Stimulated activated CD8-positive, alpha-beta memory T cell treated with anti-CD3 and anti-CD28 coated beads, Interleukin-12 subunit alpha, Interleukin-12 subunit beta, amount 100 ng/mL, for 4 hours (primary cell): ENCODE results near the gene PLBD1.

ENCODE experiments used
- DNase-seq: peaks from one replicate; pipeline ENCODE4 v3.0.0-alpha.2; 2020; ENCODE audit warnings: low read depth

The PLBD1 gene

DNA sequence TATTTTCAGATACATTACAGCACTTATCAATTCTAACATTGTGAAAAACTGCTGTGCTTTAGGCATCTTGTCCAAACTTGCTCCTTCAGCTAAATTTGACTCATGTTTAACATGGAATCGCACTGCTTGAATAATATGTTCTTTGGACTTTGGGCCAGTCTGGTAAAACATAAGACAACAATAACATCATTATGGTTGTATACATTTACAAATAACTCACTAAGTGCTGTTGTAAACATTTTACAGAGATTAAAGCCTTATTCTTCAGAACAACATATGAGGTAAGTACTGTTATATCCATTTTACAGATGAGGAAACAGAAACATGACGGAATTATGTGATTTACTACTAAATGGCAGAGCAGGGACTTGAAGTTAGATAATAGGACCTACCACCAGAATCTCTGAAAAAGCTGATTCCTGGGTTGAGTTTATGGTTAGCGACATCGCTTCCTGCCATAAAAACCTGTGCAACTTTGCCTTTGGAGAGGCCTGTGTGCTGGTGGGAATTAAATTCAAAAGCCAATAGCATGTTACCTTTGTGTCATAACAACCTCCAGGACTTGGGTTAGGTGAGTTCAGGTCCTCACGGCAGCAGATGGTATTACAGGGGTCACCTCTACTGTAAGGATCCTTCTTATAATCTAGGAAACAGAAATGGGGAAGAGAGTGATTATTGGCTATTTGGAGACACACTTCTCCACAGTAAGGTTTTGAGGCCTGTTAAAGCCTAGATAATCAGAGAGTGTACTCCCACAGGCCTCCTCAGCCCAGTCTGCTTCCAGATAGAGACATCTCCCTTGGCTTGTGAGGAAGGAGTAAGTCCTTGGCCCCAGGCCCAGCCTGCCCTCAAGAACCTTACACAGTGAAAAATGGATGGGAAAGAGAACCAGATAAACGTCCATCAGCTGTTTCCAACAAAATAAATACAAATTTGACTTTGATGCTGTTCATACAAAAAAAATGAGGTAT lies 61.8 kb downstream of the PLBD1 start:
- DNase-seq = no peak

DNA sequence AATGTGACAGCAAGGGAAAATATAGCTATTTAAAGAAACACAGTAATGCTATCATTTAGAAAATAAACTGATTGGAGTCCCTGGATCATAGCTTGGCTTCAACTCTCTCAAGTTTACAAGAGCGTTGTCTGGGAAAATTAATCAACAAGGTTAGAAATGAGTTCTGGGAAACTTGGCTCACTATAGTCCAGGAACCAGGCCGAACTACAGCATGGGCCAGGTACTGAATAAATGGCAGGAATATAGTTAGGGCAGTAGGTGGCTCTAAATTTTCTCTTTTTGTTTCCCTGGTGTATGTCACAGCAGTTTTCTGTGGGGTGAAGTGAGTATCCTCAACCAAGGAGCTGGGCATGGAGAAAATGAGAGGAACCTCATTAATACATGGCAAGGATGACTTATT lies 72.4 kb downstream of the PLBD1 start:
- DNase-seq = no peak

DNA sequence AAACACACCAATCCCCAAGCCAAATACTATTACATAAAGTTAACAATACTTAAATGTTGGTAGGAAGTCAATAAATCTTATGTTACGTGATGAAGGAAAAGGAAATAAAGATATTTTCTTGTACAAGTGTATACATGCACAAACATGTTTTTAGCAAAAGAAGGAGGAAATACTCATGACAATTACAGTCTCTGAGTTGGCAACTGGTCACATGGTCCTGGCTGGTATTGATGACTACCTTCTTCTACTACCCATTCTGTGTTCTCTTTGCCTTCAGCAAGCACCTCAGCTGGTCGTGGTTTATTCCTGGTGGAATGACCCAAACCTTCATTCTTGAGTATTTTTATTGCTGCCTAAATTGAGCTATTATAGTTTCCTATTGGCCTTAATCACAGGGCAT lies 84.8 kb downstream of the PLBD1 start:
- no peak for DNase-seq

DNA sequence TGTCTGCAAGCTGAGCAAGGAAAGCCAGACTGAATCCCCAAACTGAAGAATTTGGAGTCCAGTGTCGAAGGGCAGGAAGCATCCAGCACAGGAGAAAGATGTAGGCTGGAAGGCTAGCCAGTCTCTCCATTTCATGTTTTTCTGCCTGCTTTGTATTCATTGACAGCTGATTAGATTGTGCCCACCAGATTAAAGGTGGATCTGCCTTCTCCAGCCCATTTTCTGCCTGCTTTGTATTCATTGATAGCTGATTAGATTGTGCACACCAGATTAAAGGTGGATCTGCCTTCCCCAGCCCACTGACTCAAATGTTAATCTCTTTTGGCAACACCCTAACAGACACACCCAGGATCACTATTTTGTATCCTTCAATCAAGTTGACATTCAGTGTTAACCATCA lies 85.3 kb downstream of the PLBD1 start:
- DNase-seq = no peak

- DNase-seq = no peak
These were observed 86.5 kb downstream of the PLBD1 start for GRCh38 chr12:14481201-14481600.

DNA sequence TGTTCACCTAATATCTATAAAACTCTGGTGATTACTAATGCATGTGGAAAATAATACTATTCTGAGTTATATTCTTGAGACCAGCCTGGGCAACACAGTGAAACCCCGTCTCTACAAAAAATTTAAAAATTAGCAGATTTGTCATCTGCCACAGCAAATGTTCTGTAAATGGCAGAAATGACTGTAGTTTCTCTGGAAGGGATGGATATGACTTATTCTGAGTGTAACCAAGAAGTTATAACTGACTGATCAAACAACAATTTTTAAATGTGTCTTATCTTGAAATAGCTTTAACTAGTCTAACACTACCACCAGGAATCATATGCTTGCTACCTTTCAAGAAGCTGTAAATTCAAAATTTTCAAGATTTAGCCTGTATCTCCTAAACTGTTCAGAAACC lies 88.7 kb downstream of the PLBD1 start:
- DNase-seq = no peak

GRCh38 chr12:14473707-14474287 lies 93.9 kb downstream of the PLBD1 start:
- DNase-seq = no peak

DNA sequence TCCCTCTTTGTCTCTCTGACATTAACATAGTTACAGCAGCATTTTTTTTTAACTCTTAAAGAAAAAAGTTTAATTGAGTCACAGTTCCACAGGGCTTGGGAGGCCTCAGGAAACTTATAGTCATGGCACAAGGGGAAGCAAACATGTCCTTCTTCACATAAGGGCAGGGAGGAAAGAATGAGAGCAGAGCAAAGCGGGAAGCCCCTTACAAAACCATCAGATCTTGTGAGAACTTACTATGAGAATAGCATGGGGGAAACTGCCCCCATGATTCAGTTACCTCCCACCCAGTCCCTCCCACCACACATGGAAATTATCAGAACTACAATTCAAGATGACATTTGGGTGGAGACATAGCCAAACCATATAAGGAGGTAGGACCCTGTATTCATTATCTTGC lies 96.2 kb downstream of the PLBD1 start:
- DNase-seq = no peak

- no peak for DNase-seq
These were observed 107.4 kb downstream of the PLBD1 start for GRCh38 chr12:14460212-14460841.

DNA sequence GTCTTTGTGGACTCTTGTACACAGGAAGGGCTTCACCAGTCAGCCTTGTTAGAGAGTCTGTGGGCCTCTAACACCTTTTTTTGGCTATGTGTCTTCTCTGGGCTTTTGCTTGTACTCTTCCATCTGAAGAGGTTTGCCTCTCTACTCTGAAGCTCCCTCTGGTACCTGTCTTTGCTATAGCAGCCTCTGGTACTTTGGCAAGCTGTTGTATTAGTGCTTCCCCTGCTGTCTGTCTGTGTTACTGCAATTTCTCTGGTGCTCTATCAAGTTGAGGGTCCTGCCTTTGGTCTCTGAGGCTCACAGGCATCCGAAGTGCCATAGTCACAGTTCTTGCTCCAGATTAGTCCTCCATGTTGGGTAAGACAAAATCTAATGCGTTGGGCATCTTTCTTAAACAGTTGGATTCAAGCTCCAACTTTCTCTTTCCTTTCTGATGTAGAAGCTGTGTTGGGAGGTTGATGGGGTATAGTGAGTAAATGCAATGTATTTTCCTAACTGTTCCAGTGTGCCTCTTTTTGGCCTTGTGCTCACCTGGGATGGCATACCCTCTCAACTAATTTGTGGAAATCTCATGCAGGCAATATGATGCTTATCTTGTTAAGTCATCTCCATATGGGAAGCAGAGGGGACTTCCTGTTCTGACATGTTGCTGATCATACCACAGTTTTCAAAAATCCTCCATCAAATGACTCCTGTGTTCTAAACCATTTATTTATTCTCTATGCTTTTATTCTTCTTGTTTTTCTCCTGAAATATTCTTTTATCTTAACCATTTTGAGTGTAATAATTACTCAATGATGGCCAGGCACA lies 113.4 kb downstream of the PLBD1 start:
- DNase-seq = no peak
